WI38 (cell line): ENCODE results near the gene KLHL42.

Source experiments
- H3K4me3 ChIP-seq: 2 replicates; pipeline ENCODE4 v1.5.1; 2011; ENCODE audit warnings: low read depth, mild to moderate bottlenecking, control low read depth, low read length
- TF ChIP-seq, protein P1 (sequence below): IDR thresholded peaks from 2 replicates; pipeline ENCODE4 v1.5.1; 2012; ENCODE audit warnings: low read depth, mild to moderate bottlenecking, control low read depth, low read length

Gene KLHL42

GRCh38 chr12:27851311-27851710 is 71.3 kb downstream of the KLHL42 start:
- H3K4me3 ChIP-seq = no peak overlapping the region
- TF ChIP-seq, protein P1, sequence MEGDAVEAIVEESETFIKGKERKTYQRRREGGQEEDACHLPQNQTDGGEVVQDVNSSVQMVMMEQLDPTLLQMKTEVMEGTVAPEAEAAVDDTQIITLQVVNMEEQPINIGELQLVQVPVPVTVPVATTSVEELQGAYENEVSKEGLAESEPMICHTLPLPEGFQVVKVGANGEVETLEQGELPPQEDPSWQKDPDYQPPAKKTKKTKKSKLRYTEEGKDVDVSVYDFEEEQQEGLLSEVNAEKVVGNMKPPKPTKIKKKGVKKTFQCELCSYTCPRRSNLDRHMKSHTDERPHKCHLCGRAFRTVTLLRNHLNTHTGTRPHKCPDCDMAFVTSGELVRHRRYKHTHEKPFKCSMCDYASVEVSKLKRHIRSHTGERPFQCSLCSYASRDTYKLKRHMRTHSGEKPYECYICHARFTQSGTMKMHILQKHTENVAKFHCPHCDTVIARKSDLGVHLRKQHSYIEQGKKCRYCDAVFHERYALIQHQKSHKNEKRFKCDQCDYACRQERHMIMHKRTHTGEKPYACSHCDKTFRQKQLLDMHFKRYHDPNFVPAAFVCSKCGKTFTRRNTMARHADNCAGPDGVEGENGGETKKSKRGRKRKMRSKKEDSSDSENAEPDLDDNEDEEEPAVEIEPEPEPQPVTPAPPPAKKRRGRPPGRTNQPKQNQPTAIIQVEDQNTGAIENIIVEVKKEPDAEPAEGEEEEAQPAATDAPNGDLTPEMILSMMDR = no peak

DNA sequence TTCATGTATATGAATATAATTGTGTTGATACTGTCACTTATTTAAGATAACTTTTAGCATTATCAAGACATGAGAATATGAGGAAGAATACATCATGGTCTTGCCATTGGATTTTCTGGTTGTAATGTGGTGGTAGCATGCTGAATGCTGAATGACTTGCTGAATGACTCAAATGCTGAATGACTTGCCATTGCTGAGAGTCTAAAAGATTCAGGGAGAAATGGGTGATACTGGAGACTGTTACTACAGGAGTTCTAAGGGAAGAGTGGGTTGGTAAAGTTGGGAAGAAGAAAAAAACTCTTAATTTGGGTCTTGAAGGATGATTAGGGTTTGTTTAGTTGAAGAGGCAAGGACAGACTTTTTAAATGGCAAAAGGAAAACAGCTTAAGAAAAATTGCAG is 72.1 kb downstream of the KLHL42 start:
- no peak overlapping the region for H3K4me3 ChIP-seq
- TF ChIP-seq, protein P1 = no peak
